SKM-1 (cell line): ENCODE data around the gene DEXI.
"Not testable (repeated sequence)": the region's sequence is repeated elsewhere in the genome, so short reads cannot be mapped to it uniquely, and the experiment has no call there.

ENCODE experiments used
- DNase-seq: peaks from one replicate; lab custom pipeline; 2025; ENCODE audit not compliant: unreplicated experiment; lab: John Stamatoyannopoulos, UW

The DEXI gene

DNA sequence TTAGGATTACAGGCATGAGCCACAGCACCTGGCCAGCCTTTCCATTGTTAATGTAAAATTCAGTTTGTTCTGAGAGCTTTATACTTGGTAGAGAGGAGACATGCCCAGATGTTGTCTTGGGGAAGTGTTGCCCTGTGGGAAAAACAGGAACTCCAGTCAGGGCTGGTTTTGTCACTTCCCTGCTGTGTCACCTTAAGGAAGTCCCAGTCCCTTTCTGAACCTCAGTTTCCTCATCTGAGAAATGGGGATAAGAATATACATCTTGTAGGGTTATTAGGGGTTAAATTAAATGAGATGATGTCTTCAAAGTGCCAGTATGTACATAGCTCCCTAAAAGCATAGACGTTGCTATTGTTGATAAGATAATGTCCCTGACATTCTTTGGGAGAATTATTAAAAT, 27.3 kb upstream of the DEXI start:
- no peak for DNase-seq

GRCh38 chr16:10968498-10968897, 26.2 kb upstream of the DEXI start:
- no peak for DNase-seq

- no peak for DNase-seq
Measured at GRCh38 chr16:10967986-10968385, 25.7 kb upstream of the DEXI start.

DNA sequence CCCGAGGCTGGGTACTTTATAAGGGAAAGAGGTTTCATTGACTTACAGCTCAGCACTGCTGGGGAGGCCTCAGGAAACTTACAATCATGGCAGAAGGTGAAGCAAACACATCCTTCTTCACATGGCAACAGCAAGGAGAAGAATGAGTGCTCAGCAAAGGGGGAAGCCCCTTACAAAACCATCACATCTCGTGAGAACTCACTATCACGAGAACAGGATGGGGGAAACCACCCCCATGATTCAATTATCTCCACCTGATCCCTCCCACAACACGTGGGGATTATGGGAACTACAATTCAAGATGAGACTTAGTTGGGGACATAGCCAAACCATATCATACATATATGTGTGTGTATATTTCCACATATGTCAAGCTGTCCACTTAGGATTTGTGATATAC, 24.3 kb upstream of the DEXI start:
- DNase-seq = not testable (repeated sequence)

GRCh38 chr16:10966129-10966528, 23.9 kb upstream of the DEXI start:
- DNase-seq = no peak

DNA sequence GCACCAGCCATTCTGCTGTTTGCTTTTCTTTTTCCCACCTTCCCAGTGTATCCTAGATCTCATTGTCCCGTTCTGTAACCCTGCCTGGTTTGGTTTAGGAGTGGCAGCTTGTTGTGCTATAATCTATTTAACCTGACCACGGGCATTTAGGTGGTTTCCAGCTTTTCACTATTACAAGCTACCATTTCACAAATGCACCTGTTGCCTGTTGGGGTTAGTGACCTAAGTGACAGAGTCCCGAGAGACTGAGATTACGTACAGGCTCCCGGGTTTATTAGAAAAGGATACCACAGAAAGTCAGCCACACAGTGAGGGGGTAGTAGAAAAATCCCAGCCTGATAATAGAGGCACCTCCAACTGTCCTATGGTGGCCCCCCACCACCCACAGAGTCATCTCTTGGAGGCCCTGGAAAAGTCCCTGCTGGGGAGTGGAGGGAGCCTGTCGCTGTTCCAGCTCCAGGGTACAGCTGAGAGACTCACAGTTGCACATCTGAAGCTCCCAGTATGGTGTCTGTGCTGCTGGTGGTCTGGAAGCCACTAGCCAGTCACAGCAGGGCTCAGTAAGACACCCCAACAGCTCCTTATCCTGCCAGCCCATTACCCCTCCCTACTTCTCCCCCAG, 23.3 kb upstream of the DEXI start:
- DNase-seq = no peak

GRCh38 chr16:10964891-10965326, 22.6 kb upstream of the DEXI start:
- DNase-seq = no peak

- DNase-seq = peak; percentile 74
Measured at GRCh38 chr16:10964039-10964890, 22.0 kb upstream of the DEXI start.

- DNase-seq = no peak
Measured at GRCh38 chr16:10961231-10961630, 19.0 kb upstream of the DEXI start.

GRCh38 chr16:10959161-10959560, 16.9 kb upstream of the DEXI start:
- DNase-seq = no peak

DNA sequence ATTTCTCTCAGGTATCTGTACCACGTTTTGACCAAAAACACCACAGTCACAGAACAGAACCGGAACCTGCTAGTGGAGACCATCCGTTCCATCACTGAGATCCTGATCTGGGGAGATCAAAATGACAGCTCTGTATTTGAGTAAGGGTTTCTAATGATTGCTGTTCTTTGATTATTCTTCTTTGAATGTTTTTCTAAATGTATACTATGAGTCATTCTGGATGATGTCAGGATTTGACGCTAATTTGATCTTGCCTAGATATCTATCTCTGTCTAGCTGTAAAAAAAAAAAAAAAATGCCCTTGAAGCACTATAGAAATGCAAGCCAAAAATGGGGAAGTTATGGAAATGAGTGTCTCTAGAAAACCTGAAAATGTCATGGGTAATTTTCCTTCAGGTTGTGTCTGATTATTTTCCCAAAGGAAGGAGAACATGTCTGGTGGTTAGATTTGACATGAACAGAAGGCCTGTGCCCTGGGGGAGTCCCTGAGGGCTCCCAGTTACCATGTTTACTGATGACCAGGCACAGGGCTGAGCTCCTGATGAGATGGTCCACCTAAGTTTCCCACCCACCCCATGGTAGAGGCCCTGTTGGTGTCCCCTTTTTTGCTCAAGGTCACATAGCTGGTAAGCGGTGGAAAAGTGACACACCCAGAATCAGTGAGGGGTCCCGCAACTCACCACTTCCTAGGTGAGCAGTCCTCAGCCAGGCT, 15.7 kb upstream of the DEXI start:
- DNase-seq = no peak

GRCh38 chr16:10954903-10955302, 12.6 kb upstream of the DEXI start:
- DNase-seq = no peak

- no peak for DNase-seq
Measured at GRCh38 chr16:10951026-10951425, 8.8 kb upstream of the DEXI start.

GRCh38 chr16:10950393-10950792, 8.1 kb upstream of the DEXI start:
- no peak for DNase-seq

- DNase-seq = peak; percentile 84
Measured at GRCh38 chr16:10949424-10949970, 7.2 kb upstream of the DEXI start.

- no peak for DNase-seq
Measured at GRCh38 chr16:10947211-10947787, 5.0 kb upstream of the DEXI start.

DNA sequence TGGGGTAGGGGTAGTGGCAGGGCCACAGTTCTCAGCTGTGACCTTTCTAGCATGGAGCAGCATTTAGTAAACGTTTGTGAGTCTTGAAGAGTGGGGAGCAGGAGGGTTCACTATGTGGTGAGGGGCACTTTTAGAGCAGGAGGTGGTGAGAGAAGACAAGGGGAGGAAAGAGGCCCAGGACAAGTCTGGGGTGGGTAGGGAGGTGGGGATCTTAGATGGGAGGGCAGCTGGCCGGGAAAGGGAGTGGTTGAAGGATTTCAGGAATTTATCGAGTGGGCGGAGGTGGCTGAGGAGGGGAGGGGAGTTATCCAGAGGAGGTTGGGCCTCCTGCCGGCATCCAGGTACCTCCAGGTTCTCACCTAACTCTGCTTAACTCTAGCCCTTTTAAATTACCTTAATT, 4.0 kb upstream of the DEXI start:
- DNase-seq = no peak

DNA sequence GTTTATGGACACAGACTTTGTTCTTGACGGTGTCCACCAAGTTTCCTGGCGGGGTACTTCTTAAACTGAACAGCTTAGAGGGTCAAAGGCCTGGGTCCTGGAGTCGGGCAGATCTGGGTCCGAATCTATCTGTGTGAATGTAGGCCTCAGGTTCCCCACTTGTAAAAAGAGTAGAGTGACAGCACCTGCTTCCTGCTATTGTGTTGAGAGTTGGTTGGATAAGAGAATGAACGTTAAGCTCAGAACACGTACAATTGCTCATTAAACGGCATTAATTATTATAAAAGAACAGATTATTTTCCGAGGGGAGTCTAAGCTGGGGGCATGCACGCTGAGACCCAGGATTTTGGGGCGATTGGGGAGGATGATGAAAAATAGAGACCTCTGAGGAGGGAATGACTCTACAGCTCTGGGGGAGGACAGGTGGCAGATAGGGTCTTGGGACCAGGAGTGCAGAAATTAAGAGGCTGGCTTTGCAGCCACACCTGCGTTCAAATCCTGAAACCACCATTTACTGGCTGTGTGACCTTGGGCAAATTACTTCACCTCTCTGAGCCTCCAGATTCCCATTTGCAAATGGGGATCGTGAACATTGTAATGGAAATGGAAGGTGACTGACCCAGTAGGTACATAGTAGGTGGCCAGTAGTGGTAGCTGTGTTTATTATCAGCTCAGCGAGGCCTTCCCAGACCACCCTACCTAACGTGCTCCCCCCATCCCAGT, 3.0 kb upstream of the DEXI start:
- DNase-seq = no peak

GRCh38 chr16:10944249-10945064, 2.2 kb upstream of the DEXI start, which contains the start of gene CLEC16A:
Gene CLEC16A, plus strand, starts transcription at chr16:10944564. Its CDS starts 154 bp downstream, at chr16:10944718.
- DNase-seq = peak; percentile 88

DNA sequence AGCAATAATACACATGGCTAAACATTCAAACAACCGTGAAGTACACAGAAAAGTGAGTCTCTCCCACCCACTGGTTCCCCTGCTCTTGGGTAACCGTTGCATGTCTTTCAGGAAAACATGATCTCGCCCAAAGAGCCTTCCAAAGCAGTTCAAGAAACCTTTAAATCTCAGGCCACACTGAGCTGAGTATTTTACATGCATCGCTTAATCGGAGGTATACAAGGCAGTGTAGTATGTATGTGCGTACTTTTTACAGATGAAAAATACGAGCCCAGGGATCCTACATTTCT, 741 bp upstream of the DEXI start:
- DNase-seq = no peak
